A673 (cell line): Measurements from ENCODE around the gene ZNF24.

ENCODE experiments used
- EZH2 ChIP-seq: fragments of 200-600 bp; sonication (generic); IDR thresholded peaks from 2 replicates; pipeline ENCODE4 v1.6.1; 2017; ENCODE audit warnings: borderline replicate concordance, low read depth, mild to moderate bottlenecking, mixed read lengths, antibody characterized with exemption, low read length; ENCODE audit not compliant: poor library complexity, severe bottlenecking
- TF ChIP-seq, protein P1 (sequence below): fragments of 300-800, 200-600 bp; sonication (generic); conservative IDR thresholded peaks from 2 replicates; pipeline ENCODE4 v1.5.1; 2017; ENCODE audit warnings: low read depth, mild to moderate bottlenecking, antibody characterized with exemption, low read length, moderate library complexity, mixed read lengths

- TF ChIP-seq, protein P1, sequence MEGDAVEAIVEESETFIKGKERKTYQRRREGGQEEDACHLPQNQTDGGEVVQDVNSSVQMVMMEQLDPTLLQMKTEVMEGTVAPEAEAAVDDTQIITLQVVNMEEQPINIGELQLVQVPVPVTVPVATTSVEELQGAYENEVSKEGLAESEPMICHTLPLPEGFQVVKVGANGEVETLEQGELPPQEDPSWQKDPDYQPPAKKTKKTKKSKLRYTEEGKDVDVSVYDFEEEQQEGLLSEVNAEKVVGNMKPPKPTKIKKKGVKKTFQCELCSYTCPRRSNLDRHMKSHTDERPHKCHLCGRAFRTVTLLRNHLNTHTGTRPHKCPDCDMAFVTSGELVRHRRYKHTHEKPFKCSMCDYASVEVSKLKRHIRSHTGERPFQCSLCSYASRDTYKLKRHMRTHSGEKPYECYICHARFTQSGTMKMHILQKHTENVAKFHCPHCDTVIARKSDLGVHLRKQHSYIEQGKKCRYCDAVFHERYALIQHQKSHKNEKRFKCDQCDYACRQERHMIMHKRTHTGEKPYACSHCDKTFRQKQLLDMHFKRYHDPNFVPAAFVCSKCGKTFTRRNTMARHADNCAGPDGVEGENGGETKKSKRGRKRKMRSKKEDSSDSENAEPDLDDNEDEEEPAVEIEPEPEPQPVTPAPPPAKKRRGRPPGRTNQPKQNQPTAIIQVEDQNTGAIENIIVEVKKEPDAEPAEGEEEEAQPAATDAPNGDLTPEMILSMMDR, result no peak
- TF ChIP-seq EZH2, result no peak
Measured at GRCh38 chr18:35328868-35329267, 15.4 kb downstream of the ZNF24 start.
